K562 (cell line): ENCODE data around the gene MCM6. TPM values are rescaled to one million over a fixed set of nuclear protein-coding genes. Genes with fewer than 3 reads are reported as not detected.

Experiments used
- ATF1 ChIP-seq, 2 experiments: fragments of 450-650 bp in 1 of 2; IDR thresholded peaks; 2 replicates each; pipeline ENCODE4 v1.6.1; 2016; ENCODE audit warnings: missing compliant biosample characterization in 1 of 2, missing genetic modification characterization in 1 of 2
- CREBBP ChIP-seq: IDR thresholded peaks from one replicate; pipeline ENCODE4 v1.6.1; 2012; ENCODE audit warnings: low read depth, mild to moderate bottlenecking, control low read depth, inconsistent platforms, low read length
- ELF4 ChIP-seq: fragments of 450-650 bp; formaldehyde crosslinking; IDR thresholded peaks from 2 replicates; pipeline ENCODE4 v1.4.0; 2022; ENCODE audit warnings: missing genetic modification characterization
- ESRRB ChIP-seq: fragments of 250-450 bp; sonication (Bioruptor Pico); IDR thresholded peaks from 2 replicates; pipeline ENCODE4 v1.5.0; 2020; ENCODE audit warnings: mild to moderate bottlenecking, moderate library complexity, borderline replicate concordance
- HDAC3 ChIP-seq: fragments of 450-650 bp; IDR thresholded peaks from 2 replicates; pipeline ENCODE4 v1.6.1; 2018; ENCODE audit warnings: borderline replicate concordance, mild to moderate bottlenecking, moderate library complexity; ENCODE audit not compliant: partially characterized antibody
- KDM1A ChIP-seq, 2 experiments: fragments of 450-650 bp; IDR thresholded peaks; 2 replicates each; pipeline ENCODE4 v1.6.1; 2016; ENCODE audit warnings: mild to moderate bottlenecking in 2 of 2
- KLF13 ChIP-seq: fragments of 450-650 bp; IDR thresholded peaks from 2 replicates; pipeline ENCODE4 v1.6.1; 2016; ENCODE audit warnings: missing genetic modification characterization, low read depth, mild to moderate bottlenecking, missing compliant biosample characterization, moderate library complexity, borderline replicate concordance
- MTA2 ChIP-seq: fragments of 450-650 bp; IDR thresholded peaks from 2 replicates; pipeline ENCODE4 v1.6.1; 2016; ENCODE audit warnings: low read depth
- SP1 ChIP-seq: sonication (generic); formaldehyde crosslinking; IDR thresholded peaks from 2 replicates; pipeline ENCODE4 v1.8.1; 2022; ENCODE audit warnings: mild to moderate bottlenecking, missing genetic modification reagents
- polyA plus RNA-seq, 8 experiments: library from polyadenylated mRNA; depleted of rRNA in 4 of 8; stranded (reverse) in 5 of 8; unstranded in 3 of 8; fragments of >200 nt; fragmentation: Nextera tagmentation in 2 of 8; fragmentation: Illumina TruSeq in 1 of 8; extraction: Ambion mirVana in 2 of 8; extraction: Trizol in 1 of 8; gene quantifications; 2 replicates each; pipeline versions ENCODE4 v1.2.1 to v1.2.3, GENCODE V29; 2011 to 2014; ENCODE audit warnings: inconsistent platforms in 1 of 8, missing spikeins in 1 of 8
- total RNA-seq, 7 experiments: library from RNA; depleted of rRNA in 6 of 7; stranded (reverse); fragments of >200 nt in 6 of 7; fragmentation: Illumina TruSeq in 2 of 7; extraction: Trizol in 2 of 7; gene quantifications; 2 replicates each; pipeline versions ENCODE4 v1.2.1 to v1.2.3, GENCODE V29; 2011 to 2021; ENCODE audit warnings: low replicate concordance in 1 of 7
- TF ChIP-seq, protein P1 (sequence below): fragments of 250-450 bp; sonication (Bioruptor Pico); IDR thresholded peaks from 2 replicates; pipeline ENCODE4 v1.5.0; 2020; ENCODE audit warnings: mild to moderate bottlenecking, borderline replicate concordance
- TF ChIP-seq, protein P2 (sequence below): fragments of 200-400 bp; formaldehyde crosslinking; IDR thresholded peaks from 2 replicates; pipeline ENCODE4 v1.6.1; 2017; ENCODE audit warnings: mild to moderate bottlenecking, low read depth, low read length, moderate library complexity
- TF ChIP-seq, protein P3 (sequence below), 3 experiments: fragments of 200-800 bp in 1 of 3; fragments of 250-450 bp in 1 of 3; fragments of 450-650 bp in 1 of 3; sonication (Bioruptor Pico) in 1 of 3; sonication (Bioruptor generic) in 1 of 3; formaldehyde crosslinking in 1 of 3; IDR thresholded peaks; 2 replicates each; pipeline versions ENCODE4 v1.6.1 to v1.8.0; 2016 to 2022; ENCODE audit warnings: mild to moderate bottlenecking in 2 of 3, missing genetic modification characterization in 2 of 3, missing compliant biosample characterization in 1 of 3, moderate library complexity in 1 of 3
- TF ChIP-seq, protein P4 (sequence below): sonication (generic); formaldehyde crosslinking; IDR thresholded peaks from 2 replicates; pipeline ENCODE4 v1.8.1; 2023; ENCODE audit warnings: missing genetic modification reagents, mild to moderate bottlenecking, borderline replicate concordance

MCM6 gene
- total and polyA plus RNA-seq, 9 of the 15 experiments (the other 6 are each of a cell fraction or from before 2014, with no cell fraction given) = 42.6 to 133 (median 82.4) TPM

DNA sequence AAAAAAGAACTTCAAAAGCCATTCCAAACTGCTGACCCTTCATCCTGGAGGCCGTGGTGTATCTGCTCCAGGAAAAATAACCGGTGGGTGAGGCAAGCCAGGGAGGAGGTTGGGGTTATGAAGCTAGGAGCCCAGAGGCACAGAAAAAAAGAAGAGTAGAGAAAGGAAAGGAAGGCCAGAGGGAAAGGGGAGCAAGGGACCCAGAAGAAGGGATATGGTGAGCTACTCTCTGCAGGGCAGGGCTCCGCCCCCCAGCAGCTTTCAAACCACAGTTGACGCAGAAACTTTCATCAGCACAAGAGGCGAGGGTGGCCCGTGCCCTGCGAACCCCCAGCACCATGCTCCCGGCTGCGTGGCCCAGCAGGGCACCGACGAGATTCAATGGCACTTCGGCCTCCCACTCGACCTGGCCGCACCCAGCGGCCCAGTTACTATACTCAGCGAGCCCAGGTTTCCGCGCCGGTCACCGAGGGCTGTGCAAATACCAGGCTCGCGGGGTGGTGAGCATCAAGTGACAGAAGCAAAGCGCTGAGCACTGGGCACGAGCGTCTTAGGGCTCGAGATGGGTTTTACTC is 665 bp downstream of the MCM6 start (continued):
- TF ChIP-seq, protein P1, sequence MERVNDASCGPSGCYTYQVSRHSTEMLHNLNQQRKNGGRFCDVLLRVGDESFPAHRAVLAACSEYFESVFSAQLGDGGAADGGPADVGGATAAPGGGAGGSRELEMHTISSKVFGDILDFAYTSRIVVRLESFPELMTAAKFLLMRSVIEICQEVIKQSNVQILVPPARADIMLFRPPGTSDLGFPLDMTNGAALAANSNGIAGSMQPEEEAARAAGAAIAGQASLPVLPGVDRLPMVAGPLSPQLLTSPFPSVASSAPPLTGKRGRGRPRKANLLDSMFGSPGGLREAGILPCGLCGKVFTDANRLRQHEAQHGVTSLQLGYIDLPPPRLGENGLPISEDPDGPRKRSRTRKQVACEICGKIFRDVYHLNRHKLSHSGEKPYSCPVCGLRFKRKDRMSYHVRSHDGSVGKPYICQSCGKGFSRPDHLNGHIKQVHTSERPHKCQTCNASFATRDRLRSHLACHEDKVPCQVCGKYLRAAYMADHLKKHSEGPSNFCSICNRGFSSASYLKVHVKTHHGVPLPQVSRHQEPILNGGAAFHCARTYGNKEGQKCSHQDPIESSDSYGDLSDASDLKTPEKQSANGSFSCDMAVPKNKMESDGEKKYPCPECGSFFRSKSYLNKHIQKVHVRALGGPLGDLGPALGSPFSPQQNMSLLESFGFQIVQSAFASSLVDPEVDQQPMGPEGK (CRISPR knock-in tag) = no peak
- TF ChIP-seq, protein P2, sequence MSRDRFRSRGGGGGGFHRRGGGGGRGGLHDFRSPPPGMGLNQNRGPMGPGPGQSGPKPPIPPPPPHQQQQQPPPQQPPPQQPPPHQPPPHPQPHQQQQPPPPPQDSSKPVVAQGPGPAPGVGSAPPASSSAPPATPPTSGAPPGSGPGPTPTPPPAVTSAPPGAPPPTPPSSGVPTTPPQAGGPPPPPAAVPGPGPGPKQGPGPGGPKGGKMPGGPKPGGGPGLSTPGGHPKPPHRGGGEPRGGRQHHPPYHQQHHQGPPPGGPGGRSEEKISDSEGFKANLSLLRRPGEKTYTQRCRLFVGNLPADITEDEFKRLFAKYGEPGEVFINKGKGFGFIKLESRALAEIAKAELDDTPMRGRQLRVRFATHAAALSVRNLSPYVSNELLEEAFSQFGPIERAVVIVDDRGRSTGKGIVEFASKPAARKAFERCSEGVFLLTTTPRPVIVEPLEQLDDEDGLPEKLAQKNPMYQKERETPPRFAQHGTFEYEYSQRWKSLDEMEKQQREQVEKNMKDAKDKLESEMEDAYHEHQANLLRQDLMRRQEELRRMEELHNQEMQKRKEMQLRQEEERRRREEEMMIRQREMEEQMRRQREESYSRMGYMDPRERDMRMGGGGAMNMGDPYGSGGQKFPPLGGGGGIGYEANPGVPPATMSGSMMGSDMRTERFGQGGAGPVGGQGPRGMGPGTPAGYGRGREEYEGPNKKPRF = no peak
- TF ChIP-seq, protein P3, sequence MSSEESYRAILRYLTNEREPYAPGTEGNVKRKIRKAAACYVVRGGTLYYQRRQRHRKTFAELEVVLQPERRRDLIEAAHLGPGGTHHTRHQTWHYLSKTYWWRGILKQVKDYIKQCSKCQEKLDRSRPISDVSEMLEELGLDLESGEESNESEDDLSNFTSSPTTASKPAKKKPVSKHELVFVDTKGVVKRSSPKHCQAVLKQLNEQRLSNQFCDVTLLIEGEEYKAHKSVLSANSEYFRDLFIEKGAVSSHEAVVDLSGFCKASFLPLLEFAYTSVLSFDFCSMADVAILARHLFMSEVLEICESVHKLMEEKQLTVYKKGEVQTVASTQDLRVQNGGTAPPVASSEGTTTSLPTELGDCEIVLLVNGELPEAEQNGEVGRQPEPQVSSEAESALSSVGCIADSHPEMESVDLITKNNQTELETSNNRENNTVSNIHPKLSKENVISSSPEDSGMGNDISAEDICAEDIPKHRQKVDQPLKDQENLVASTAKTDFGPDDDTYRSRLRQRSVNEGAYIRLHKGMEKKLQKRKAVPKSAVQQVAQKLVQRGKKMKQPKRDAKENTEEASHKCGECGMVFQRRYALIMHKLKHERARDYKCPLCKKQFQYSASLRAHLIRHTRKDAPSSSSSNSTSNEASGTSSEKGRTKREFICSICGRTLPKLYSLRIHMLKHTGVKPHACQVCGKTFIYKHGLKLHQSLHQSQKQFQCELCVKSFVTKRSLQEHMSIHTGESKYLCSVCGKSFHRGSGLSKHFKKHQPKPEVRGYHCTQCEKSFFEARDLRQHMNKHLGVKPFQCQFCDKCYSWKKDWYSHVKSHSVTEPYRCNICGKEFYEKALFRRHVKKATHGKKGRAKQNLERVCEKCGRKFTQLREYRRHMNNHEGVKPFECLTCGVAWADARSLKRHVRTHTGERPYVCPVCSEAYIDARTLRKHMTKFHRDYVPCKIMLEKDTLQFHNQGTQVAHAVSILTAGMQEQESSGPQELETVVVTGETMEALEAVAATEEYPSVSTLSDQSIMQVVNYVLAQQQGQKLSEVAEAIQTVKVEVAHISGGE (CRISPR knock-in tag; IDR thresholded peaks at IDR 0.05) = no peak
- TF ChIP-seq ATF1 (CRISPR knock-in tag; IDR thresholded peaks at IDR 0.05) = no peak
- no peak for TF ChIP-seq ATF1 (tag; IDR thresholded peaks at IDR 0.05)
- TF ChIP-seq ELF4 (CRISPR knock-in tag) = 0 out of 2 replicates have a peak, but pooled peaks have one; percentile 43
- no peak for TF ChIP-seq CREBBP
- no peak for TF ChIP-seq SP1
- no peak for TF ChIP-seq KDM1A (IDR thresholded peaks at IDR 0.05)
- TF ChIP-seq ESRRB (CRISPR knock-in tag) = no peak
- TF ChIP-seq, protein P4, sequence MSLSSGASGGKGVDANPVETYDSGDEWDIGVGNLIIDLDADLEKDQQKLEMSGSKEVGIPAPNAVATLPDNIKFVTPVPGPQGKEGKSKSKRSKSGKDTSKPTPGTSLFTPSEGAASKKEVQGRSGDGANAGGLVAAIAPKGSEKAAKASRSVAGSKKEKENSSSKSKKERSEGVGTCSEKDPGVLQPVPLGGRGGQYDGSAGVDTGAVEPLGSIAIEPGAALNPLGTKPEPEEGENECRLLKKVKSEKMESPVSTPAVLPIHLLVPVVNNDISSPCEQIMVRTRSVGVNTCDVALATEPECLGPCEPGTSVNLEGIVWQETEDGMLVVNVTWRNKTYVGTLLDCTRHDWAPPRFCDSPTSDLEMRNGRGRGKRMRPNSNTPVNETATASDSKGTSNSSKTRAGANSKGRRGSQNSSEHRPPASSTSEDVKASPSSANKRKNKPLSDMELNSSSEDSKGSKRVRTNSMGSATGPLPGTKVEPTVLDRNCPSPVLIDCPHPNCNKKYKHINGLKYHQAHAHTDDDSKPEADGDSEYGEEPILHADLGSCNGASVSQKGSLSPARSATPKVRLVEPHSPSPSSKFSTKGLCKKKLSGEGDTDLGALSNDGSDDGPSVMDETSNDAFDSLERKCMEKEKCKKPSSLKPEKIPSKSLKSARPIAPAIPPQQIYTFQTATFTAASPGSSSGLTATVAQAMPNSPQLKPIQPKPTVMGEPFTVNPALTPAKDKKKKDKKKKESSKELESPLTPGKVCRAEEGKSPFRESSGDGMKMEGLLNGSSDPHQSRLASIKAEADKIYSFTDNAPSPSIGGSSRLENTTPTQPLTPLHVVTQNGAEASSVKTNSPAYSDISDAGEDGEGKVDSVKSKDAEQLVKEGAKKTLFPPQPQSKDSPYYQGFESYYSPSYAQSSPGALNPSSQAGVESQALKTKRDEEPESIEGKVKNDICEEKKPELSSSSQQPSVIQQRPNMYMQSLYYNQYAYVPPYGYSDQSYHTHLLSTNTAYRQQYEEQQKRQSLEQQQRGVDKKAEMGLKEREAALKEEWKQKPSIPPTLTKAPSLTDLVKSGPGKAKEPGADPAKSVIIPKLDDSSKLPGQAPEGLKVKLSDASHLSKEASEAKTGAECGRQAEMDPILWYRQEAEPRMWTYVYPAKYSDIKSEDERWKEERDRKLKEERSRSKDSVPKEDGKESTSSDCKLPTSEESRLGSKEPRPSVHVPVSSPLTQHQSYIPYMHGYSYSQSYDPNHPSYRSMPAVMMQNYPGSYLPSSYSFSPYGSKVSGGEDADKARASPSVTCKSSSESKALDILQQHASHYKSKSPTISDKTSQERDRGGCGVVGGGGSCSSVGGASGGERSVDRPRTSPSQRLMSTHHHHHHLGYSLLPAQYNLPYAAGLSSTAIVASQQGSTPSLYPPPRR (CRISPR knock-in tag) = no peak
- TF ChIP-seq HDAC3 = no peak
- no peak for TF ChIP-seq MTA2
- no peak for TF ChIP-seq KLF13
